HG03039 (cell line): ENCODE results near the gene ARRB2.

Experiments used
- ATAC-seq: cut with Tn5 transposase; IDR thresholded peaks from one replicate; pipeline ENCODE4 v1.9.1; 2021; ENCODE audit warnings: mild to moderate bottlenecking, moderate library complexity; ENCODE audit not compliant: unreplicated experiment

The ARRB2 gene

GRCh38 chr17:4748686-4749085, 38.3 kb downstream of the ARRB2 start:
- ATAC-seq: no peak

GRCh38 chr17:4750606-4751005, 40.2 kb downstream of the ARRB2 start:
- ATAC-seq: no peak

GRCh38 chr17:4751932-4752331, 41.5 kb downstream of the ARRB2 start:
- no peak for ATAC-seq

- no peak for ATAC-seq
Measured at GRCh38 chr17:4753392-4753791, 43.0 kb downstream of the ARRB2 start.

- ATAC-seq: no peak
Measured at GRCh38 chr17:4759776-4760236, 49.4 kb downstream of the ARRB2 start.

GRCh38 chr17:4764595-4764994, 54.2 kb downstream of the ARRB2 start:
- ATAC-seq: no peak

GRCh38 chr17:4766201-4766600, 55.8 kb downstream of the ARRB2 start:
- ATAC-seq: no peak

GRCh38 chr17:4766723-4767122, 56.3 kb downstream of the ARRB2 start:
- no peak for ATAC-seq

- no peak for ATAC-seq
Measured at GRCh38 chr17:4768298-4768697, 57.9 kb downstream of the ARRB2 start.

GRCh38 chr17:4769628-4770027, 59.2 kb downstream of the ARRB2 start:
- no peak for ATAC-seq
